ENCODE measurements around the gene CAP2.

Gene CAP2

DNA sequence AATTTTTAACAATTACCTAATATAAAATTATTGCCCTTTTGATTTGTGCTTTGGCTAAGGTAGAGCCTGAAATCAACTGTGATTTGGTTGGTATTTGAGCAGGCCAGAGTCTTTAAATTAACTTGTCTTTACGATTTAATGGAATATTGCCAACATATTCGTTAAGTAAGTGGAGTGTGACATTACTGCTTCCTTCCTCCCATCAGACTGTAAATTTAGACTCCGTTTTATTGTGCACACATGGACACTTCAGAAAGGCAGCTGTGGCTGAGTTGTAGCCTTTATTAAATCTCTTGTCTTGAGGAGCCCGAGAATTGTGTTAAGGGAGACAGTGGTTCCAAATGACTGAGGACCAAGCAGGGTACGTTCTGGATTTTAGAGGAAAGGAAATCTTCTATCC lies 57.4 kb downstream of the CAP2 start:
- TF ChIP-seq, protein P1, sequence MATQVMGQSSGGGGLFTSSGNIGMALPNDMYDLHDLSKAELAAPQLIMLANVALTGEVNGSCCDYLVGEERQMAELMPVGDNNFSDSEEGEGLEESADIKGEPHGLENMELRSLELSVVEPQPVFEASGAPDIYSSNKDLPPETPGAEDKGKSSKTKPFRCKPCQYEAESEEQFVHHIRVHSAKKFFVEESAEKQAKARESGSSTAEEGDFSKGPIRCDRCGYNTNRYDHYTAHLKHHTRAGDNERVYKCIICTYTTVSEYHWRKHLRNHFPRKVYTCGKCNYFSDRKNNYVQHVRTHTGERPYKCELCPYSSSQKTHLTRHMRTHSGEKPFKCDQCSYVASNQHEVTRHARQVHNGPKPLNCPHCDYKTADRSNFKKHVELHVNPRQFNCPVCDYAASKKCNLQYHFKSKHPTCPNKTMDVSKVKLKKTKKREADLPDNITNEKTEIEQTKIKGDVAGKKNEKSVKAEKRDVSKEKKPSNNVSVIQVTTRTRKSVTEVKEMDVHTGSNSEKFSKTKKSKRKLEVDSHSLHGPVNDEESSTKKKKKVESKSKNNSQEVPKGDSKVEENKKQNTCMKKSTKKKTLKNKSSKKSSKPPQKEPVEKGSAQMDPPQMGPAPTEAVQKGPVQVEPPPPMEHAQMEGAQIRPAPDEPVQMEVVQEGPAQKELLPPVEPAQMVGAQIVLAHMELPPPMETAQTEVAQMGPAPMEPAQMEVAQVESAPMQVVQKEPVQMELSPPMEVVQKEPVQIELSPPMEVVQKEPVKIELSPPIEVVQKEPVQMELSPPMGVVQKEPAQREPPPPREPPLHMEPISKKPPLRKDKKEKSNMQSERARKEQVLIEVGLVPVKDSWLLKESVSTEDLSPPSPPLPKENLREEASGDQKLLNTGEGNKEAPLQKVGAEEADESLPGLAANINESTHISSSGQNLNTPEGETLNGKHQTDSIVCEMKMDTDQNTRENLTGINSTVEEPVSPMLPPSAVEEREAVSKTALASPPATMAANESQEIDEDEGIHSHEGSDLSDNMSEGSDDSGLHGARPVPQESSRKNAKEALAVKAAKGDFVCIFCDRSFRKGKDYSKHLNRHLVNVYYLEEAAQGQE (IDR thresholded peaks at IDR 0.05; ENCODE audit: low read depth), result no peak
- TF ChIP-seq FOXM1 (IDR thresholded peaks at IDR 0.05; ENCODE audit: borderline replicate concordance, low read depth), result no peak
- no peak for TF ChIP-seq ZBTB7A (IDR thresholded peaks at IDR 0.05; ENCODE audit: low read depth)
- peak; percentile 51; the same call in 1 of the 2 replicates for TF ChIP-seq NFIC (IDR thresholded peaks at IDR 0.05)

DNA sequence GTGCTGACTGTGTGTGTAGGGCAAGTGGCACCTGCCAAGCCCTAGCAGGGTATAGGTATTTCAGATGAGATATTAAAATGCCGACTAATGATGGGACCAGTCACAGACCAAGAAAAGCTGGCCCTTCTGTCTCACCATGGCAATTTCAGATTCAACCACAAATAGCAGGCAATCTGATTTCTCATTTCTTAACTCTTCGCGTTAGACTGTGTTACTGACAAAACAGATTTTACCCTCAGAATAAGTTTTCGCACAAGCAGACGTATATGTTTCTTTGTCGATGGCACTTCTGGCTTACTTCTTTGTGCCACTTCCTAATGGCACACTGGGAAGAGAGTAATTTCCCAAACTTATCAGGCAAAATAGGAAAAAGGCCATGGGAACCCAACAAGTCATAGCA lies 58.7 kb downstream of the CAP2 start:
- TF ChIP-seq, protein P2, sequence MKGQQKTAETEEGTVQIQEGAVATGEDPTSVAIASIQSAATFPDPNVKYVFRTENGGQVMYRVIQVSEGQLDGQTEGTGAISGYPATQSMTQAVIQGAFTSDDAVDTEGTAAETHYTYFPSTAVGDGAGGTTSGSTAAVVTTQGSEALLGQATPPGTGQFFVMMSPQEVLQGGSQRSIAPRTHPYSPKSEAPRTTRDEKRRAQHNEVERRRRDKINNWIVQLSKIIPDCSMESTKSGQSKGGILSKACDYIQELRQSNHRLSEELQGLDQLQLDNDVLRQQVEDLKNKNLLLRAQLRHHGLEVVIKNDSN (IDR thresholded peaks at IDR 0.05), result no peak
- no peak for TF ChIP-seq RAD21 (IDR thresholded peaks at IDR 0.05; ENCODE audit: low read depth)
- TF ChIP-seq, protein P1 (IDR thresholded peaks at IDR 0.05; ENCODE audit: low read depth), result no peak
- no peak for TF ChIP-seq NFIC (IDR thresholded peaks at IDR 0.05)
- no peak for TF ChIP-seq EP300 (IDR thresholded peaks at IDR 0.05; ENCODE audit: borderline replicate concordance)
- TF ChIP-seq CEBPB (IDR thresholded peaks at IDR 0.05), result no peak
- no peak for TF ChIP-seq FOXM1 (IDR thresholded peaks at IDR 0.05; ENCODE audit: borderline replicate concordance, low read depth)
- no peak for TF ChIP-seq ZBTB7A (IDR thresholded peaks at IDR 0.05; ENCODE audit: low read depth)
- no peak for TF ChIP-seq CREB1 (IDR thresholded peaks at IDR 0.05; ENCODE audit: low read depth)
- TF ChIP-seq TCF12 (IDR thresholded peaks at IDR 0.05; ENCODE audit: low read depth), result no peak
- TF ChIP-seq, protein P3, sequence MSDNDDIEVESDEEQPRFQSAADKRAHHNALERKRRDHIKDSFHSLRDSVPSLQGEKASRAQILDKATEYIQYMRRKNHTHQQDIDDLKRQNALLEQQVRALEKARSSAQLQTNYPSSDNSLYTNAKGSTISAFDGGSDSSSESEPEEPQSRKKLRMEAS (IDR thresholded peaks at IDR 0.05), result no peak
- TF ChIP-seq YY1 (IDR thresholded peaks at IDR 0.05; ENCODE audit: low read depth), result no peak
- TF ChIP-seq TAF1 (IDR thresholded peaks at IDR 0.05; ENCODE audit: low read depth), result no peak
- TF ChIP-seq TEAD4 (IDR thresholded peaks at IDR 0.05), result no peak
- no peak for TF ChIP-seq EGR1 (IDR thresholded peaks at IDR 0.05)

DNA sequence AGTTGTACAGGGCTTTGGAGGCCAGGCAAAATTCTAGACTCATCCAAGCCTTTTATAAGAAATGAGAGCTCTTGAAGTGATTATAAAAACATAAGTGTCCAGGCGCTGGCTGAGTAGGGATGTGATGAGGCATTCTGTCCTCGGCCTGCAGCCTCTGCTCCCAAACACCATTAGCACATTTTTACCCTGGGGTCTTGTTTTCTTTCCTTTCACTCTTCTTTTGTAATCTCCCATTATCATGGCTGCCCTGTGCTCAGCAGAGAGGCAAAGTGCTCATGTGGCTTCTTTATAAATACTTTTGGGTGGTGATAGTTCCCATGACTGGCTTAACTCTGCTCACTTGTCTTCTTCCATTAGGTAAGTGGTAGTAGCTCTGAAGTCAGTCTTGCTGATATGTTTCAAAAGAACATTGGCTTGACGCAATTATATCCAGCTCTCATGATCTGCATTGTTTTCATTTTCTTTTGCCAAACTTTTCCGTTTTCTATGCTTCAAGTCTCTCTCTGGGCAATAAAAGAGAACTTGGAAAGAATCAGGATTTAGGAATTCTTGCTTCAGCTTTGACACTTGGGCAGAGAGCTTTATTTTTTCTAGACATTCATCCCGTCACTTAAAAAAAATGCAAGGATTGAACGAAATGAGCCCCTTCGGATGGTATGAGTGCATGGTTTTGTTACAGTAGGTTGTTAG lies 61.1 kb downstream of the CAP2 start:
- TF ChIP-seq NFIC (IDR thresholded peaks at IDR 0.05) (no peak), EP300 (IDR thresholded peaks at IDR 0.05; ENCODE audit: borderline replicate concordance) (no peak), FOXM1 (IDR thresholded peaks at IDR 0.05; ENCODE audit: borderline replicate concordance, low read depth) (no peak), RAD21 (IDR thresholded peaks at IDR 0.05; ENCODE audit: low read depth) (no peak), ZBTB7A (IDR thresholded peaks at IDR 0.05; ENCODE audit: low read depth) (no peak), CEBPB (IDR thresholded peaks at IDR 0.05) (no peak), YY1 (IDR thresholded peaks at IDR 0.05; ENCODE audit: low read depth) (no peak), EGR1 (IDR thresholded peaks at IDR 0.05) (no peak), TAF1 (IDR thresholded peaks at IDR 0.05; ENCODE audit: low read depth) (no peak), TEAD4 (IDR thresholded peaks at IDR 0.05) (no peak), CREB1 (IDR thresholded peaks at IDR 0.05; ENCODE audit: low read depth) (no peak)
- TF ChIP-seq, protein P1 (IDR thresholded peaks at IDR 0.05; ENCODE audit: low read depth), result no peak
- TF ChIP-seq, protein P3 (IDR thresholded peaks at IDR 0.05), result no peak

DNA sequence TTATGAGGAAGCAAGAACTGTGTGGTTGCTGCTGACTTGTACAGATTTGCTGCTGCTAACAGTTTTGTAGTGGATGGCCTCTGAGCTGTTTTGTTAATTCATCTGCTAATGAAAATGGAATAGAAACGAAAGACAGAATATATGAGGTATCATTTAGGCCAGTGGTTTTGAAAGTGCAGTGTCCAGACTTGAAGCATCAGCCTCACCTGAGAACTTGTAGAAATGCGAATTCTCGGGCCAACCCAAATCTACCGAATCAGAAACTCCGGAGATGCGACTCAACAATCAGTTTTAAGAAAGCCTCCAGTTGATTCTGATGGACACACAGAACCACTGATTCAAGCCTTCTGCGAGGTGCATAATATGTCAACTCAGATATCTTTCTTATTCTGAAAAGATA lies 62.5 kb downstream of the CAP2 start:
- TF ChIP-seq, protein P3 (IDR thresholded peaks at IDR 0.05), result no peak
- TF ChIP-seq RAD21 (IDR thresholded peaks at IDR 0.05; ENCODE audit: low read depth) (no peak), NFIC (IDR thresholded peaks at IDR 0.05) (no peak), YY1 (IDR thresholded peaks at IDR 0.05; ENCODE audit: low read depth) (no peak), CREB1 (IDR thresholded peaks at IDR 0.05; ENCODE audit: low read depth) (no peak), TEAD4 (IDR thresholded peaks at IDR 0.05) (no peak), FOXM1 (IDR thresholded peaks at IDR 0.05; ENCODE audit: borderline replicate concordance, low read depth) (no peak), TAF1 (IDR thresholded peaks at IDR 0.05; ENCODE audit: low read depth) (no peak), TCF12 (IDR thresholded peaks at IDR 0.05; ENCODE audit: low read depth) (no peak), EGR1 (IDR thresholded peaks at IDR 0.05) (no peak), ZBTB7A (IDR thresholded peaks at IDR 0.05; ENCODE audit: low read depth) (no peak), CEBPB (IDR thresholded peaks at IDR 0.05) (no peak), EP300 (IDR thresholded peaks at IDR 0.05; ENCODE audit: borderline replicate concordance) (no peak)
- TF ChIP-seq, protein P2 (IDR thresholded peaks at IDR 0.05), result no peak
- TF ChIP-seq, protein P1 (IDR thresholded peaks at IDR 0.05; ENCODE audit: low read depth), result no peak
